Neural cell (in vitro differentiated cells): Measurements from ENCODE around the gene ABCC8.

Source experiments
- CTCF ChIP-seq: fragments of 450-650 bp; IDR thresholded peaks from 2 replicates; pipeline ENCODE4 v1.5.1; 2014; ENCODE audit warnings: antibody characterized with exemption, mild to moderate bottlenecking, moderate library complexity; ENCODE audit not compliant: poor library complexity, severe bottlenecking
- EP300 ChIP-seq: fragments of 450-650 bp; conservative IDR thresholded peaks from 2 replicates; pipeline ENCODE4 v1.6.1; 2014; ENCODE audit warnings: antibody characterized with exemption, mild to moderate bottlenecking, moderate library complexity; ENCODE audit not compliant: poor library complexity, severe bottlenecking
- EZH2 ChIP-seq: fragments of 200-600, 300-800 bp; shearing (Covaris generic), sonication (generic); IDR thresholded peaks from 2 replicates; pipeline ENCODE4 v1.6.1; 2014; ENCODE audit warnings: antibody characterized with exemption, low read length, borderline replicate concordance, mild to moderate bottlenecking; ENCODE audit not compliant: insufficient read depth, poor library complexity, severe bottlenecking
- MXI1 ChIP-seq: fragments of 450-650 bp; conservative IDR thresholded peaks from 2 replicates; pipeline ENCODE4 v1.6.1; 2014; ENCODE audit warnings: antibody characterized with exemption, mild to moderate bottlenecking; ENCODE audit not compliant: poor library complexity, severe bottlenecking
- POLR2AphosphoS5 ChIP-seq: IDR thresholded peaks from 2 replicates; pipeline ENCODE4 v1.6.1; 2012
- RAD21 ChIP-seq: fragments of 450-650 bp; conservative IDR thresholded peaks from 2 replicates; pipeline ENCODE4 v1.6.1; 2014; ENCODE audit warnings: antibody characterized with exemption, mild to moderate bottlenecking, moderate library complexity
- REST ChIP-seq: IDR thresholded peaks from 2 replicates; pipeline ENCODE4 v1.6.1; 2012; ENCODE audit warnings: borderline replicate concordance
- SMC3 ChIP-seq: fragments of 450-650 bp; conservative IDR thresholded peaks from 2 replicates; pipeline ENCODE4 v1.6.1; 2014; ENCODE audit warnings: antibody characterized with exemption, mild to moderate bottlenecking, moderate library complexity; ENCODE audit not compliant: poor library complexity

- no peak for TF ChIP-seq MXI1
- no peak for TF ChIP-seq CTCF
- TF ChIP-seq RAD21 = no peak
- no peak for TF ChIP-seq EP300
- no peak for TF ChIP-seq EZH2
- no peak for TF ChIP-seq POLR2AphosphoS5
- no peak for TF ChIP-seq REST
- TF ChIP-seq SMC3 = no peak
Observed at GRCh38 chr11:17412488-17413180, 64.0 kb downstream of the ABCC8 start.
